Measurements from ENCODE around the gene TBC1D4.
"Not testable (repeated sequence)": the region's sequence is repeated elsewhere in the genome, so short reads cannot be mapped to it uniquely, and the experiment has no call there.

TBC1D4 gene

DNA sequence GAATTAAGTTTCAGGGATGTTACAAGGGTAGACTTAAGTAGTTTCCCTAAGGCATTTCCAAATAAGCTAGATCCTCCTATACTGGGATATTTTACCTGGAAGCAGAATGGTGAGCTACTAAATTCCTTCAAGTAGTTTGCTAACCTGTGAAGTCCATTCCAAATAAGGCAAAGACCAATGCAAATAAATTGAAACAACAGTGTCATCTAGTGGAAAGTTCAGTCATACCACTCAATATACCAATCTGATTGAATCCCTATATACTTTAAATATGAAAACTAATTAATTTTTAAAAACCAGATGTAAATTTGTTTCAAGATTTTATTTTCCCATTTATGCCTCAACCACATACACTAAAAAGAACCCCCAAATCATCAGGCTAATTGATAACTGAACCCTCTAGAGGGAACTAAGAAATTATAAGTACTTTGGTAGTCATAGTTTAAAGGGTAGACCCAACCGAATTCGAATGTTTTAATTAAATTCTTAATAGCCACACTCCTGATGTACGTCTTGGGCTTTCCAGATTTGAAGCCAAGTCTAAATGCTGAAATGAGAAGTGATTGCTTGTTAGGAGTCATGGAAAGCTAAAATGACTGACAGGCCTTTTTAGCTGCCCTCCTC, 223.7 kb downstream of the TBC1D4 start:
- DNase-seq: no peak

DNA sequence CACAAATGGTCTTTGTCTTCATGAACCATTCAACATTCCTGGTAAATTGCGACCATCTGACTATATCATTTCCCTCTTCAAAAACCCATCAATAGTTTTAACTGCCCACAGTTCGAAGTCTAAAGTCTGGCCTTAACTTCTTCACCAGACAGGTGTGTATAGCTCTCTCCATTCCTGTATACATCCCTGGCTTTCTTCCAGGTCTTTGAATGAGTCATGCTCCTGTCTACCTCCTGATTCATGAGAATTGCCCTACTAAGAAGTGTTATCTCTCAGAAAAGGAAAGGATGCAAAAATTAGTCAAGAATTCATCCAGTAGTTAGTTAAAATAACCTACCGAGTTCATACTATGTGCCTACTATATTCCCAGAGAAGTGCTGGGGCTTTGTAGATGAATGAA, 225.0 kb downstream of the TBC1D4 start:
- no peak for DNase-seq

DNA sequence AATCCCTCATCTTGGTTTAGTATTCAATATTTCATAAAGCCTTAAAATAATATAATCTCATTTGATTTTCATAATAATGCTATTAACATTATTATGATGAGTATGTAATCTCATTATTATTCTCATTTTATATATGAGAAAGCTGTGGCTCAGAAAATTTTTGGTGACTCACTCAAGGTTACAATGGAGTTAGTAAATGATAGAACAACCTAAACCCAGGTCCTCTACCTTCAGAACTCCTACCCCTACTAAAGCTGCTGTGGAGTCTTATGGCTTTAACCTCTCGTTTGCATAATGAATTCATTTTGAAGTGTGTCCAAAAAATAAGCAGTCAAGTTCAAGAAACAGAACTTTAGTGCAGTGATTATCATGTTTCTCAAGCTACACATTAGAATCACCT, 226.3 kb downstream of the TBC1D4 start:
- no peak for DNase-seq

DNA sequence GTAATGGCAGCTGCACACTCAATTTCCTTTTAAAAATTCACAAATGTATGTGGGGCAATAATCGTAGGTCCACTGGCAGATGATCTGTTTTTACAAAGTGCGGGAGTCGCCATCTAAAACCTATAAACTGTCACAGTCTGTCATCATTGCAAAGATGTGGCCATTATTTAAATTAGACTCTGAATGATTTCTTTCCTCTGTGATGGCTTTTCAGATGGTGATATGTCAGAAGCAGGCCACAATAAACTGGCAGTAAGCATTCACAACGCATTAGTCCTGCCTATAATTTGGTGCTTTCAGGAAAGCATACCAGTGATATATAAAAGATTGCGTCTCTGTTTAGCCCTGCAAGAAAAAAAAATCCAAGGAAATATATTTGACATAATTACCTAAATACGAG, 226.8 kb downstream of the TBC1D4 start:
- DNase-seq: no peak

- no peak for DNase-seq
These were observed 230.8 kb downstream of the TBC1D4 start for GRCh38 chr13:75251188-75251587.

DNA sequence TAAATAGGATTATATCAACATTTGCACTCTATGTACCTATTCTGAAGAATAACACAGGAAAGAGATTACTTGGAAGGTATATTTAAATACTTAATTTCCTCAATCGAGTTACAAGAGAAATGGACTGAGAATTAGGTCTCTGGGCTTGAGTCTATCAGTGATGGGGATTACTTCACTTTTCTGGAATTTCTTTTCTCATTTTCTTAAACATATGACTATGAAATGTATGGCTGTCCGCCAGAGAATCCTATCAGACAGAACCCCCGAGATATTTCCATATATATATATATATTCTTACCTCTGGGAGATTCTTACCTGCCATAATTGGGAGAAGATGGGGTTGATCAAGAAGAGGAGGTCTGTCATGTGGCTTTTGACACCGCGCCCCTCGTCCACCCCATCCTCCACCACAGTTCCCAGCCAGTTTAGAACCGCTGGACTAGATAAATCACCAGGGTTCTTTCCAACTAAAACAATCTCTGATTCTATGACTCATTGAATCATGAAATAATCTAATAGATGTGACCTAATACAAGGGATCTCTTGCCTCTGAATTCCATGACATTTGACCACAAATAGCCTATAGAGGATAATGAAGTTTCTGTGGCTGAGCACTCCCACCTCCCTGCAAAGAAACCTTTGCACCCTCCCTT, 231.3 kb downstream of the TBC1D4 start:
- no peak for DNase-seq

- not testable (repeated sequence) for DNase-seq
These were observed 236.4 kb downstream of the TBC1D4 start for GRCh38 chr13:75245578-75245977.

DNA sequence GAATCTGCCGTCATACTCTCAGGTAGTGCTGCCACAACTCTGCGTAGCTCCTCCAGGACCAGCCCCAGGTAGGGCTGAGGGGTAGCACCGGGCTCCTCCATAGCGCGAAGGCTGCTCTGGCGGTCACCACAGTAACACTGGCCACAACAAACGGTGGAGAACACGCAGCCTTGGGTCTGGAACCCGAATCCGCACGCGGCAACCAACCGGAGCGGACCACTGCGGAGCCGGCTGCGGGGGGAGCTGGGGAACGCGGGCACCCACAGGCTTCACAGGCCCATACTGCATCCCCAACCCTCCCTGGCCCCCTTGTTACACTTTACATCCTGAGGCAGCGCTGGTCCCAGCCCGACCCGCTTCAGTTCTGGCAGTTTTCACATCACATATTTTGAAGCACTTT, 241.7 kb downstream of the TBC1D4 start:
- not testable (repeated sequence) for DNase-seq

DNA sequence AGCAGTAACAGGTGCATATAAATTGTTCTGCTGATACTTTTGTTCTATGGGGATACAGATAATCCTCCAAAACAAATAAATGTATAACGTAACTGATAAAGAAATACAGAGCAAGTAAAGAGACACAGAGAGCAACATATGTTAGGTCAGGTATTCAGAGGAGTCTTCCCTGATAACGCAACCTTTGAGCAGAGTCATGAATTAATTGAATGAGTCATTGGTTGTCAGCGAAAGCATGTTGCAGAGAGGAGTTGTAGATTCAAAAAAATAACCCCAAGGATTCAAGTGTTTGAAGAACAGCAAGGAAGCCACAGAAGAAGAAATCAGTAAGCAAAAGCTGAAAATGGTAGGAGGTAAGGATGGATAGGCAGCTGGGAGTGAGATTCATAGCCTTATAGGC, 245.2 kb downstream of the TBC1D4 start:
- DNase-seq: no peak
